HCEC 1CT (cell line): ENCODE data around the gene SHLD2.
A peak's percentile ranks its signal among the peaks of the same experiment; 100 is the strongest.
"Not testable (repeated sequence)": the region's sequence is repeated elsewhere in the genome, so short reads cannot be mapped to it uniquely, and the experiment has no call there.

ENCODE experiments used
- DNase-seq: peaks from one replicate; pipeline ENCODE4 v3.0.0-alpha.2; 2017

Gene SHLD2

GRCh38 chr10:87094373-87095235 is at the start of gene SHLD2, which contains the start of gene GLUD1:
Gene SHLD2 (plus strand): TSS chr10:87095206. CDS start chr10:87151355, 56,149 bp downstream.
Gene GLUD1 (minus strand): TSS chr10:87094843. CDS start chr10:87094769, 74 bp downstream.
- DNase-seq = peak; percentile 91

GRCh38 chr10:87045434-87045938 is 49.5 kb upstream of the SHLD2 start:
- DNase-seq = no peak

- DNase-seq = no peak
Observed at GRCh38 chr10:87053111-87053510, 41.9 kb upstream of the SHLD2 start.

GRCh38 chr10:87053577-87054181 is 41.3 kb upstream of the SHLD2 start:
- DNase-seq = no peak

- peak; percentile 75 for DNase-seq
Observed at GRCh38 chr10:87054373-87055295, 40.4 kb upstream of the SHLD2 start.

- DNase-seq = no peak
Observed at GRCh38 chr10:87058171-87058570, 36.8 kb upstream of the SHLD2 start.

GRCh38 chr10:87059401-87059800 is 35.6 kb upstream of the SHLD2 start:
- no peak for DNase-seq

GRCh38 chr10:87060280-87060928 is 34.6 kb upstream of the SHLD2 start:
- DNase-seq = no peak

GRCh38 chr10:87064651-87065050 is 30.4 kb upstream of the SHLD2 start:
- DNase-seq = no peak

GRCh38 chr10:87066178-87066577 is 28.8 kb upstream of the SHLD2 start:
- DNase-seq = no peak

GRCh38 chr10:87066865-87067264 is 28.1 kb upstream of the SHLD2 start:
- no peak for DNase-seq

- DNase-seq = no peak
Observed at GRCh38 chr10:87068281-87068680, 26.7 kb upstream of the SHLD2 start.

GRCh38 chr10:87072449-87072848 is 22.6 kb upstream of the SHLD2 start:
- DNase-seq = no peak

GRCh38 chr10:87076421-87076820 is 18.6 kb upstream of the SHLD2 start:
- DNase-seq = not testable (repeated sequence)

- peak; percentile 5 for DNase-seq
Observed at GRCh38 chr10:87079106-87079836, 15.7 kb upstream of the SHLD2 start.

GRCh38 chr10:87080621-87081020 is 14.4 kb upstream of the SHLD2 start:
- DNase-seq = not testable (repeated sequence)

- DNase-seq = not testable (repeated sequence)
Observed at GRCh38 chr10:87081574-87081973, 13.4 kb upstream of the SHLD2 start.

- DNase-seq = peak; percentile 69
Observed at GRCh38 chr10:87082219-87082618, 12.8 kb upstream of the SHLD2 start.

- peak; percentile 80 for DNase-seq
Observed at GRCh38 chr10:87083576-87084290, 11.3 kb upstream of the SHLD2 start.

- peak; percentile 92 for DNase-seq
Observed at GRCh38 chr10:87084291-87084782, 10.7 kb upstream of the SHLD2 start.

GRCh38 chr10:87085537-87085936 is 9.5 kb upstream of the SHLD2 start:
- DNase-seq = no peak
